HepG2 (cell line): ENCODE results near the gene ZER1. TPM values are rescaled to one million over a fixed set of nuclear protein-coding genes. Genes with fewer than 3 reads are reported as not detected.

Experiments
- ATAC-seq: fragments of 200-7000 bp; cut with Tn5 transposase; 3 replicates; pipeline ENCODE4 v1.9.1; 2020; ENCODE audit warnings: mild to moderate bottlenecking, moderate library complexity
- BruUV-seq: library from RNA; stranded (reverse); fragments of 400-500 nt; replicated peaks from 2 replicates; lab custom pipeline; 2021; lab: Mats Ljungman, UMichigan
- CTCF ChIA-PET: fragments of 300-600 bp; formaldehyde crosslinking; extraction: SDS; loops from one replicate; lab custom pipeline; 2021; ENCODE audit warnings: low total read pairs, inconsistent platforms, low intra/inter-chr PET ratio; lab: Yijun Ruan, JAX
- POLR2A ChIA-PET: fragments of 350-600 bp; sonication (Branson Sonifier 250); formaldehyde crosslinking; loops from one replicate; lab custom pipeline; 2020; ENCODE audit warnings: antibody characterized with exemption, inconsistent platforms; lab: Yijun Ruan, JAX
- DNase-seq: peaks from one replicate; pipeline ENCODE4 v3.0.0-alpha.2; 2015; ENCODE audit warnings: low spot score
- FAIRE-seq: peaks from 3 replicates; lab custom pipeline; 2011; peaks lifted over from hg19 to GRCh38; lab: Jason Lieb, UNC
- H2AFZ ChIP-seq: one replicate; pipeline ENCODE4 v1.6.1; 2011; ENCODE audit warnings: low read length, inconsistent platforms
- H3K27ac ChIP-seq: fragments of 300-600 bp; 3 replicates; pipeline ENCODE4 v1.8.0; 2011; ENCODE audit warnings: mixed run types, mild to moderate bottlenecking, mixed read lengths, low read length, inconsistent platforms; ENCODE audit not compliant: insufficient read depth; ENCODE audit errors: extremely low read length
- H3K27me3 ChIP-seq, 2 experiments: fragments of 200-600 bp in 1 of 2; 2 replicates in 1 of 2; 3 replicates in 1 of 2; pipeline versions ENCODE4 v1.6.0 to v1.8.0; 2011; ENCODE audit warnings: low read length in 2 of 2, mild to moderate bottlenecking in 2 of 2, moderate library complexity in 2 of 2, inconsistent platforms in 1 of 2; ENCODE audit not compliant: insufficient read depth in 2 of 2, control insufficient read depth in 1 of 2
- H3K36me3 ChIP-seq, 2 experiments: fragments of 200-600 bp in 1 of 2; replicated peaks in 1 of 2; 2 replicates in 1 of 2; 3 replicates in 1 of 2; pipeline versions ENCODE4 v1.5.1 to v1.8.0; 2011; ENCODE audit warnings: low read length in 2 of 2, inconsistent platforms in 1 of 2; ENCODE audit not compliant: insufficient read depth in 2 of 2, control insufficient read depth in 1 of 2
- H3K4me1 ChIP-seq: 2 replicates; pipeline ENCODE4 v1.5.1; 2012; ENCODE audit warnings: low read length, inconsistent platforms; ENCODE audit not compliant: insufficient read depth
- H3K4me2 ChIP-seq: 2 replicates; pipeline ENCODE4 v1.6.0; 2011; ENCODE audit warnings: low read depth, low read length, inconsistent platforms
- H3K4me3 ChIP-seq, 3 experiments: fragments of 200-600 bp in 1 of 3; sonication (generic), shearing (Covaris generic) in 1 of 3; replicated peaks in 1 of 3; 2 replicates each; pipeline ENCODE4 v1.5.1; 2011 to 2016; ENCODE audit warnings: low read length in 3 of 3, inconsistent platforms in 2 of 3, low read depth in 2 of 3, mild to moderate bottlenecking in 2 of 3, control low read depth in 1 of 3, mixed read lengths in 1 of 3; ENCODE audit not compliant: insufficient read depth in 1 of 3
- H3K79me2 ChIP-seq: one replicate; pipeline ENCODE4 v1.6.1; 2011; ENCODE audit warnings: low read length, inconsistent platforms; ENCODE audit not compliant: insufficient read depth
- H3K9ac ChIP-seq: 2 replicates; pipeline ENCODE4 v1.6.0; 2011; ENCODE audit warnings: mild to moderate bottlenecking, low read depth, low read length, inconsistent platforms; ENCODE audit not compliant: insufficient read depth
- H3K9me3 ChIP-seq: 2 replicates; pipeline ENCODE4 v1.5.1; 2012; ENCODE audit warnings: mild to moderate bottlenecking, low read length
- H4K20me1 ChIP-seq: 2 replicates; pipeline ENCODE4 v1.6.0; 2011; ENCODE audit warnings: inconsistent platforms, mild to moderate bottlenecking, low read length, moderate library complexity; ENCODE audit not compliant: insufficient read depth
- AGO2 ChIP-seq: fragments of 200-400 bp; formaldehyde crosslinking; optimal IDR thresholded peaks from 2 replicates; pipeline ENCODE3; 2017; ENCODE audit warnings: mild to moderate bottlenecking, low read depth, low read length, moderate library complexity
- FOXP1 ChIP-seq, 2 experiments: fragments of 450-650 bp in 1 of 2; IDR thresholded peaks; 2 replicates each; pipeline ENCODE4 v1.6.1; 2017 to 2018; ENCODE audit warnings: antibody characterized with exemption in 1 of 2
- MYC ChIP-seq: sonication (generic); formaldehyde crosslinking; IDR thresholded peaks from 2 replicates; pipeline ENCODE4 v1.9.0; 2021; ENCODE audit warnings: missing genetic modification reagents, borderline replicate concordance
- RBFOX2 ChIP-seq: fragments of 200-400 bp; formaldehyde crosslinking; IDR thresholded peaks from 2 replicates; pipeline ENCODE4 v1.6.1; 2017; ENCODE audit warnings: low read depth, mild to moderate bottlenecking, low read length
- ZBTB33 ChIP-seq: sonication (generic); formaldehyde crosslinking; IDR thresholded peaks from 2 replicates; pipeline ENCODE4 v1.4.0; 2020; ENCODE audit warnings: missing genetic modification reagents
- ZC3H13 ChIP-seq: sonication (generic); formaldehyde crosslinking; IDR thresholded peaks from 2 replicates; pipeline ENCODE4 v1.8.1; 2023; ENCODE audit warnings: mild to moderate bottlenecking, missing genetic modification reagents, moderate library complexity
- ZNF337 ChIP-seq: sonication (generic); formaldehyde crosslinking; IDR thresholded peaks from 2 replicates; pipeline ENCODE4 v1.5.1; 2020; ENCODE audit warnings: missing genetic modification reagents, low read depth, mild to moderate bottlenecking, borderline replicate concordance
- ZNF549 ChIP-seq: sonication (generic); formaldehyde crosslinking; IDR thresholded peaks from 2 replicates; pipeline ENCODE4 v1.5.0; 2020; ENCODE audit warnings: missing genetic modification reagents
- ZNF687 ChIP-seq: sonication (generic); formaldehyde crosslinking; IDR thresholded peaks from 2 replicates; pipeline ENCODE4 v1.5.1; 2020; ENCODE audit warnings: mild to moderate bottlenecking, missing genetic modification reagents, moderate library complexity
- ZSCAN25 ChIP-seq: sonication (generic); formaldehyde crosslinking; IDR thresholded peaks from 2 replicates; pipeline ENCODE4 v1.8.0; 2022; ENCODE audit warnings: mild to moderate bottlenecking, missing genetic modification reagents
- WGBS: methylation state at CpG from one replicate; pipeline ENCODE4 v1.1.6; 2017; ENCODE audit warnings: low lambda C conversion rate; 5-methylcytosine and 5-hydroxymethylcytosine counted together
- in situ Hi-C: cut with HindIII; loops from 2 replicates; pipeline ENCODE4 v1.10.0; 2017; ENCODE audit warnings: low pct_unique_long_range_greater_than_20kb; ENCODE audit not compliant: extremely low pct_ligation_motif_present
- intact Hi-C: fragments of 100-400 bp; cut with micrococcal nuclease; formaldehyde crosslinking; loops from one replicate; pipeline ENCODE4 v1.10.0; 2022; ENCODE audit not compliant: unreplicated experiment
- polyA plus RNA-seq, 8 experiments: library from polyadenylated mRNA; depleted of rRNA in 3 of 8; stranded (reverse) in 7 of 8; unstranded in 1 of 8; fragments of >200 nt; fragmentation: Illumina TruSeq in 4 of 8; extraction: Trizol in 4 of 8; gene quantifications; 2 replicates each; pipeline versions ENCODE4 v1.2.1 to v1.2.3, GENCODE V29; 2011 to 2016; ENCODE audit warnings: low read depth in 4 of 8, missing spikeins in 1 of 8, mixed read lengths in 1 of 8; ENCODE audit not compliant: insufficient read depth in 1 of 8
- total RNA-seq, 5 experiments: library from RNA; depleted of rRNA; stranded (reverse); fragments of >200 nt; fragmentation: Illumina TruSeq; extraction: Trizol; gene quantifications; 2 replicates each; pipeline ENCODE4 v1.2.3, GENCODE V29; 2016; ENCODE audit warnings: low read depth in 1 of 5

The ZER1 gene
- total and polyA plus RNA-seq, 2 of the 13 experiments (the other 11 are each of a cell fraction or from before 2014, with no cell fraction given), result 7.7 to 40.0 TPM

GRCh38 chr9:128820665-128821583 is 49.2 kb upstream of the ZER1 start:
- TSS peak; percentile 24 for BruUV-seq
- Histone ChIP-seq H3K4me3 (no peak overlapping the region), H3K4me1 (peaks cover 35% of the 10 kb centered on the region)
- no peak for FAIRE-seq
- TF ChIP-seq MYC (CRISPR knock-in tag), result 0 out of 2 replicates have a peak, but pooled peaks have one; percentile 13
- peak; percentile 94 for TF ChIP-seq AGO2
- peak; percentile 97 for TF ChIP-seq ZSCAN25 (CRISPR knock-in tag)
- peak; percentile 58 for TF ChIP-seq RBFOX2
- 0 out of 2 replicates have a peak, but pooled peaks have one; percentile 25 for TF ChIP-seq ZBTB33 (CRISPR knock-in tag)
- TF ChIP-seq ZNF337, result no peak
- no peak for TF ChIP-seq FOXP1 (IDR thresholded peaks at IDR 0.05)
- TF ChIP-seq FOXP1 (CRISPR knock-in tag; IDR thresholded peaks at IDR 0.05), result no peak
- no peak for TF ChIP-seq ZNF549 (CRISPR knock-in tag)
- peak; percentile 23; the same call in 1 of the 2 replicates for TF ChIP-seq ZNF687 (CRISPR knock-in tag)
- peak; percentile 61; the same call in 1 of the 2 replicates for TF ChIP-seq ZC3H13 (CRISPR knock-in tag)
- TF ChIP-seq, all 625 proteins: peak for 7
- no peaks in the 10 kb centered on the region for H3K27me3 ChIP-seq
- in situ Hi-C loops (no loop called here), intact Hi-C loops (no loop called here)
- no peaks in the 10 kb centered on the region for H4K20me1 ChIP-seq
- POLR2A ChIA-PET, result interaction anchor here (3.2 kb wide), 1 partner anchor 9 kb away, joined by 46 read pairs; the partner anchor contains the start of gene SPOUT1
- ATAC-seq (no peak), DNase-seq (no peak)
- CTCF ChIA-PET, result no interaction called here
- no peak overlapping the region for H3K4me2 ChIP-seq
- H3K27ac ChIP-seq, result no peak overlapping the region
- H3K36me3 ChIP-seq, result peaks cover 14 to 47% of the 10 kb centered on the region in 2 experiments
- peaks cover 5% of the 10 kb centered on the region for H3K79me2 ChIP-seq
- H2AFZ ChIP-seq, result no peak overlapping the region
- H3K9me3 ChIP-seq, result no peaks in the 10 kb centered on the region
- H3K9ac ChIP-seq, result no peak overlapping the region
- 91% methylated on average over 24 of the region's 24 CpGs for WGBS
